GM12801 (cell line): ENCODE measurements around the gene PKN2.

Experiments used
- CTCF ChIP-seq: IDR thresholded peaks from one replicate; pipeline ENCODE4 v1.5.1; 2011; ENCODE audit warnings: control low read depth; ENCODE audit not compliant: insufficient read length; ENCODE audit errors: extremely low read depth

The PKN2 gene

GRCh38 chr1:88698140-88698539 is 14.1 kb downstream of the PKN2 start:
- TF ChIP-seq CTCF: no peak

GRCh38 chr1:88698764-88699163 is 14.7 kb downstream of the PKN2 start:
- no peak for TF ChIP-seq CTCF

DNA sequence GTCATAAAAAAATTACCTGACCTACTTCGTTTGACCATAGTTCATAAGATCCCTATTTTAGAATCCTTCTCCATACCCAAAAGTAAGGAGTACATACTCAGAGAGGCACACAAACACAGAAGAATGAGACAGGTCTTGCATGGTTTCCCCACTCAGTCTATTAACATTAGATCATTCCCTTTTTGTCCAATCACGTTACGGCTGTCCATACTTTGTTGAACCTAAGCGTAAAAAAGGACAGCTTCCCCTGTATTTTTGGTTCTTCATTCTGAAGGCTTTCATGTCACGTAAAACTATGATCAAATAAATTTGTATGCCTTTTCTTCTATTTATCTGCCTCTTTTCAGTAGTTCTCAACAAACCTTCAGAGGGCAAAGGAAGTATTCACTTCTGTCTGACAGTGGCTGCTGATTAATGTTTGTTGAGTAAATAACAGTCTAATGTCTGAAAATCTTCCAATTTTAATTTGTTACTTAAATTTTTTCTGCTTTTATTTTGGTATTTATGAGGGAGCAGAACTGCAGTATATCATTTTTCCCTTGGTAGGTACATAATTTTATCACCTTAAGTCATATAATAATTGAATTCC is 16.4 kb downstream of the PKN2 start:
- no peak for TF ChIP-seq CTCF

DNA sequence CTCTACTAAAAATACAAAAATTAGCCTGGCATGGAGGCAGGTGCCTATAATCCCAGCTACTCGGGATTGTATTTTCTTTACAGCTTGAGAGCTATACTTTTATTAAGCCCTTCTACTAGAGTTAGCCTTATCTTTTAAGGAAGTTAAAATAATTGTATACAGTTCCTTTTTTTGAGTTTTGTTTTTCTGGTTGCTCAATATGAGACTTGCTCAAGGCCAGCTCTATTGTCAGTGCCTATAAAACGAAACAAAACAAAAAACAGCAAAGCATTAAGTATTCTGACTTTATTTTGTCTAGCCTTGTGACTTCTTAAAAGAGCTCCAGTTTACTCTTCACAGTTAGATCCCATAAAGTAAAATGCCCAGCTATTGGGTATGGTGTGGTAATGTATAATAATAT is 17.2 kb downstream of the PKN2 start:
- TF ChIP-seq CTCF: no peak

- no peak for TF ChIP-seq CTCF
These were observed 23.9 kb downstream of the PKN2 start for GRCh38 chr1:88708011-88708410.

DNA sequence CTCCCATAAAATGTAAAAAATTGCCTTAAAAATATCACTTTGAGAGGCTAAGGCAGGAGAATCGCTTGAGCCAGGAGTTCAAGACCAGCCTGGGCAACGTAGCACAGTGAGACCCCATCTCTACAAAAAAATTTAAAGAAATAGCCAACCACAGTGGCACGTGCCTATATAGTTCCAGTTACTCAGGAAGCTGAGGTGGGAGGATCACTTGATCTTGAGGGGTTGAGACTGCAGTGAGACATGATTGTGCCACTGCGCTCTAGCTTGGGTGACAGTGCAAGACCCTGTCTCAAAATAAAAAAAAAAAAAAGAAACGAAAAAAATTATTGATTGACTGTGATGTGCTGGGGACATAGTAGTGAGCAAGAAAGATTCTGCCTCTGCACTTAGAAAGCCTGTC is 38.4 kb downstream of the PKN2 start:
- no peak for TF ChIP-seq CTCF

DNA sequence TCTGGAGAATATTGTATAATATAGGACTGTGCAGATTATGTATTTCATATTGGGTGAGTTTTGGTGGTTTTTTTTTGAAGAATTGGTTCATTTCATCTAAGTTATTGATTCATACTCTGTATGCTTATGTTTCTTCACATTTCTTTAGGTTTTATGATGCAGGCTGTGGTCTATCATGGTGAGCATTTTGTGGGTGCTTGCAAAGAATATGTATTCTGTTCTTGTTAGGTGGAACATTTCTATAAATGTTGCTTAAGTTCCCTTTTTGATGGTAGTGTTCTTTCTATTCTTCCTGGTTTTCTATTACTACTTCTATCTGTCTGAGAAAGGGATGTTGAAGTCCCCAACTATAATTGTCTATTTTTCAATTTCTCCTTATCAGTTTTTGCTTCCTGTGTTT is 42.6 kb downstream of the PKN2 start:
- TF ChIP-seq CTCF: no peak

DNA sequence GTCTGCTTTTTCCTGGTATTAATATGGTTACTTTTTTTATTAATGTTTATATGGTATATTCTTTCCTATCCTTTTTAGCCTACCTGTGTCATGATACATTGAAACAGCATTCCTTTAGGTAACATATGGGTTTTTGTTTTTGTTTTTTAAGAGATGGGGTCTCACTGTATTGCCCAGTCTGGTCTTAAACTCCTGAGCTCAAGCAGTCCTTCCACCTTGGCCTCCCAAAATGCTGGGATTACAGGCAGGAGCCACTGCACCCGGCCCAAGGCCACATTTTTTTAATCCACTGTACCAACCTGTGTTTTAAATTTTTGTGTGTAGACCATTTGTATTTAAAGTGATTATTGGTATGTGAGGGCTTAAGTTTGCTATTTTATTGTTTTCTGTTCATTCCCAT is 43.1 kb downstream of the PKN2 start:
- TF ChIP-seq CTCF: no peak
